H1 (cell line): Measurements from ENCODE around the gene COL27A1. TPM values are rescaled to one million over a fixed set of nuclear protein-coding genes. Genes with fewer than 3 reads are reported as not detected.
A peak's percentile ranks its signal among the peaks of the same experiment; 100 is the strongest.

Experiments
- CTCF ChIA-PET: fragments of 300-600 bp; sonication (Branson Sonifier 250); formaldehyde crosslinking; loops from one replicate; lab custom pipeline; 2021; ENCODE audit not compliant: partially characterized antibody; lab: Charles Lee
- POLR2A ChIA-PET: fragments of 300-600 bp; sonication (Branson Sonifier 250); formaldehyde crosslinking; loops from one replicate; lab custom pipeline; 2021; ENCODE audit warnings: inconsistent platforms; ENCODE audit not compliant: partially characterized antibody; lab: Charles Lee
- DNase-seq, 2 experiments: peaks; one replicate each; pipeline versions ENCODE4 v3.0.0 to v3.0.0-alpha.2; 2010 to 2022; ENCODE audit warnings: low spot score in 2 of 2, low read depth in 1 of 2, mixed read lengths in 1 of 2
- FAIRE-seq: peaks from 2 replicates; lab custom pipeline; 2011; peaks lifted over from hg19 to GRCh38; lab: Jason Lieb, UNC
- H2AFZ ChIP-seq: 2 replicates; pipeline ENCODE4 v1.8.1; 2012; ENCODE audit warnings: low read length, inconsistent platforms
- H2AK5ac ChIP-seq: 2 replicates; pipeline ENCODE4 v1.6.1; 2013; ENCODE audit warnings: low read depth, low read length
- H2BK120ac ChIP-seq: replicated peaks from 2 replicates; pipeline ENCODE3; 2013; ENCODE audit warnings: low read depth, low read length, inconsistent platforms
- H2BK12ac ChIP-seq: 2 replicates; pipeline ENCODE4 v1.6.1; 2013; ENCODE audit warnings: low read depth, low read length
- H2BK15ac ChIP-seq: 2 replicates; pipeline ENCODE4 v1.6.1; 2013; ENCODE audit warnings: low read length
- H2BK20ac ChIP-seq: 2 replicates; pipeline ENCODE4 v1.6.1; 2013; ENCODE audit warnings: low read length
- H2BK5ac ChIP-seq: 2 replicates; pipeline ENCODE4 v1.6.1; 2013; ENCODE audit warnings: low read depth, low read length
- H3K14ac ChIP-seq: 2 replicates; pipeline ENCODE4 v1.6.1; 2013; ENCODE audit warnings: inconsistent platforms; ENCODE audit not compliant: insufficient read length
- H3K18ac ChIP-seq: 2 replicates; pipeline ENCODE4 v1.6.1; 2013; ENCODE audit warnings: low read length; ENCODE audit errors: extremely low read depth
- H3K23ac ChIP-seq: 2 replicates; pipeline ENCODE4 v1.6.1; 2013; ENCODE audit warnings: inconsistent platforms; ENCODE audit not compliant: insufficient read length
- H3K23me2 ChIP-seq: 2 replicates; pipeline ENCODE4 v1.6.1; 2013; ENCODE audit warnings: low read depth, low read length
- H3K27ac ChIP-seq: 2 replicates; pipeline ENCODE4 v1.6.1; 2011; ENCODE audit warnings: low read depth, low read length, inconsistent platforms
- H3K27me3 ChIP-seq, 4 experiments: replicated peaks in 1 of 4; 1 replicate in 1 of 4; 2 replicates in 3 of 4; pipeline versions ENCODE4 v1.6.1 to v1.8.1; 2011 to 2013; ENCODE audit warnings: low read length in 3 of 4, mild to moderate bottlenecking in 3 of 4, inconsistent platforms in 2 of 4, mixed read lengths in 2 of 4, moderate library complexity in 1 of 4; ENCODE audit not compliant: control insufficient read depth in 3 of 4, insufficient read depth in 3 of 4; ENCODE audit errors: extremely low read depth in 1 of 4
- H3K36me3 ChIP-seq, 4 experiments: 2 replicates each; pipeline versions ENCODE4 v1.6.1 to v1.8.1; 2011 to 2013; ENCODE audit warnings: mild to moderate bottlenecking in 4 of 4, low read length in 3 of 4, moderate library complexity in 2 of 4, control low read depth in 1 of 4, inconsistent platforms in 1 of 4; ENCODE audit not compliant: insufficient read depth in 4 of 4, control insufficient read depth in 2 of 4
- H3K4ac ChIP-seq: replicated peaks from 2 replicates; pipeline ENCODE3; 2013; ENCODE audit warnings: low read length, low read depth, mixed read lengths, inconsistent platforms; ENCODE audit not compliant: insufficient read length
- H3K4me1 ChIP-seq, 4 experiments: replicated peaks in 1 of 4; 1 replicate in 1 of 4; 2 replicates in 3 of 4; pipeline versions ENCODE4 v1.6.1 to v1.8.1; 2011 to 2013; ENCODE audit warnings: low read length in 3 of 4, inconsistent platforms in 2 of 4, mixed read lengths in 1 of 4; ENCODE audit not compliant: insufficient read depth in 4 of 4, control insufficient read depth in 3 of 4
- H3K4me2 ChIP-seq, 2 experiments: 2 replicates each; pipeline versions ENCODE4 v1.6.1 to v1.8.1; 2011 to 2013; ENCODE audit warnings: low read depth in 2 of 2, low read length in 2 of 2, control low read depth in 1 of 2, inconsistent platforms in 1 of 2, mild to moderate bottlenecking in 1 of 2; ENCODE audit not compliant: insufficient read depth in 1 of 2
- H3K4me3 ChIP-seq, 4 experiments: fragments of 200-600, 300-600 bp in 1 of 4; sonication (generic), shearing (Covaris generic), sonication (Bioruptor Twin) in 1 of 4; 2 replicates each; pipeline versions ENCODE4 v1.5.1 to v1.8.1; 2011 to 2016; ENCODE audit warnings: low read length in 4 of 4, low read depth in 3 of 4, control low read depth in 2 of 4, inconsistent platforms in 2 of 4, mild to moderate bottlenecking in 2 of 4, mixed read lengths in 1 of 4, moderate library complexity in 1 of 4; ENCODE audit not compliant: insufficient read depth in 2 of 4; ENCODE audit errors: extremely low read depth in 1 of 4
- H3K56ac ChIP-seq: replicated peaks from 2 replicates; pipeline ENCODE3; 2013; ENCODE audit warnings: low read depth, mild to moderate bottlenecking, mixed read lengths, low read length, inconsistent platforms; ENCODE audit not compliant: insufficient read length
- H3K79me1 ChIP-seq: 2 replicates; pipeline ENCODE4 v1.6.1; 2013; ENCODE audit warnings: low read depth, low read length, control low read depth
- H3K79me2 ChIP-seq, 2 experiments: 2 replicates each; pipeline versions ENCODE4 v1.6.1 to v1.8.1; 2012 to 2013; ENCODE audit warnings: low read length in 2 of 2, mild to moderate bottlenecking in 2 of 2, inconsistent platforms in 1 of 2; ENCODE audit not compliant: insufficient read depth in 2 of 2, control insufficient read depth in 1 of 2
- H3K9ac ChIP-seq, 4 experiments: replicated peaks in 1 of 4; 1 replicate in 1 of 4; 2 replicates in 3 of 4; pipeline versions ENCODE4 v1.6.1 to v1.8.1; 2011 to 2013; ENCODE audit warnings: low read depth in 3 of 4, low read length in 3 of 4, control low read depth in 2 of 4, mild to moderate bottlenecking in 2 of 4, moderate library complexity in 2 of 4, inconsistent platforms in 1 of 4; ENCODE audit errors: extremely low read depth in 1 of 4
- H3K9me3 ChIP-seq, 2 experiments: 2 replicates each; pipeline versions ENCODE4 v1.6.1 to v1.8.1; 2012 to 2013; ENCODE audit warnings: mild to moderate bottlenecking in 2 of 2, moderate library complexity in 2 of 2, control low read depth in 1 of 2, inconsistent platforms in 1 of 2, low read depth in 1 of 2, low read length in 1 of 2, mixed read lengths in 1 of 2; ENCODE audit not compliant: insufficient read depth in 2 of 2
- H4K20me1 ChIP-seq, 2 experiments: replicated peaks in 1 of 2; 2 replicates each; pipeline versions ENCODE3 to v1.8.1; 2011 to 2013; ENCODE audit warnings: inconsistent platforms in 2 of 2, low read length in 2 of 2, mild to moderate bottlenecking in 1 of 2; ENCODE audit not compliant: insufficient read depth in 2 of 2, control insufficient read depth in 1 of 2
- H4K5ac ChIP-seq: 2 replicates; pipeline ENCODE4 v1.6.1; 2013; ENCODE audit warnings: low read length, low read depth, mixed read lengths, inconsistent platforms; ENCODE audit not compliant: insufficient read length
- H4K8ac ChIP-seq: 2 replicates; pipeline ENCODE4 v1.8.0; 2013; ENCODE audit warnings: mild to moderate bottlenecking, moderate library complexity, low read length, inconsistent platforms; ENCODE audit not compliant: insufficient read depth; ENCODE audit errors: extremely low read depth
- H4K91ac ChIP-seq: replicated peaks from 2 replicates; pipeline ENCODE3; 2013; ENCODE audit warnings: low read length, mixed read lengths, inconsistent platforms; ENCODE audit not compliant: insufficient read length
- BACH1 ChIP-seq: IDR thresholded peaks from 2 replicates; pipeline ENCODE4 v1.6.1; 2012; ENCODE audit warnings: low read length, improper control_type of control experiment
- CBX5 ChIP-seq: fragments of 300-800, 300-1000 bp; sonication (generic); IDR thresholded peaks from 2 replicates; pipeline ENCODE4 v1.7.1; 2016; ENCODE audit warnings: antibody characterized with exemption, low read length, low read depth
- CBX8 ChIP-seq: fragments of 300-800, 300-1000 bp; sonication (generic); IDR thresholded peaks from 2 replicates; pipeline ENCODE4 v1.7.1; 2016; ENCODE audit warnings: low read depth, low read length, borderline replicate concordance
- CEBPB ChIP-seq: IDR thresholded peaks from 2 replicates; pipeline ENCODE4 v1.6.1; 2012; ENCODE audit warnings: low read depth, low read length
- CREB1 ChIP-seq: IDR thresholded peaks from 2 replicates; pipeline ENCODE4 v1.6.1; 2012; ENCODE audit warnings: inconsistent platforms
- EGR1 ChIP-seq: IDR thresholded peaks from 2 replicates; pipeline ENCODE4 v1.6.1; 2011; ENCODE audit warnings: low read depth, low read length, borderline replicate concordance
- JUN ChIP-seq: IDR thresholded peaks from 2 replicates; pipeline ENCODE4 v1.6.1; 2011; ENCODE audit warnings: low read depth, mild to moderate bottlenecking, improper control_type of control experiment, low read length
- KDM4A ChIP-seq: IDR thresholded peaks from one replicate; pipeline ENCODE4 v1.7.1; 2012; ENCODE audit warnings: low read depth, mild to moderate bottlenecking, moderate library complexity, low read length, inconsistent platforms; ENCODE audit not compliant: severe bottlenecking
- KDM5A ChIP-seq: fragments of 200-600 bp; IDR thresholded peaks from 2 replicates; pipeline ENCODE4 v1.7.1; 2012; ENCODE audit warnings: mild to moderate bottlenecking, low read length, inconsistent platforms, mixed read lengths
- PHF8 ChIP-seq: fragments of 200-600 bp; sonication (generic); conservative IDR thresholded peaks from 2 replicates; pipeline ENCODE4 v1.7.1; 2012; ENCODE audit warnings: low read depth, mild to moderate bottlenecking, inconsistent platforms, low read length, moderate library complexity
- POLR2A ChIP-seq, 2 experiments: IDR thresholded peaks; 1 replicate in 1 of 2; 2 replicates in 1 of 2; pipeline ENCODE4 v1.6.1; 2011; ENCODE audit warnings: low read depth in 2 of 2, low read length in 2 of 2, mild to moderate bottlenecking in 2 of 2; ENCODE audit errors: control extremely low read depth in 1 of 2
- RXRA ChIP-seq: IDR thresholded peaks from 2 replicates; pipeline ENCODE4 v1.6.1; 2011; ENCODE audit warnings: low read depth, mild to moderate bottlenecking, low read length, moderate library complexity; ENCODE audit not compliant: insufficient read depth
- SAP30 ChIP-seq: fragments of 300-600 bp; sonication (generic); IDR thresholded peaks from 2 replicates; pipeline ENCODE4 v1.7.1; 2012; ENCODE audit warnings: low read length, moderate library complexity, mild to moderate bottlenecking, inconsistent platforms; ENCODE audit not compliant: insufficient read depth, insufficient replicate concordance
- SIX5 ChIP-seq: IDR thresholded peaks from 2 replicates; pipeline ENCODE4 v1.6.1; 2011; ENCODE audit warnings: mild to moderate bottlenecking, low read depth, low read length
- SRF ChIP-seq: IDR thresholded peaks from 2 replicates; pipeline ENCODE4 v1.6.1; 2011; ENCODE audit warnings: mild to moderate bottlenecking, low read depth, low read length, moderate library complexity
- WGBS, 2 experiments: shearing (Covaris generic) in 1 of 2; methylation state at CpG; one replicate each; pipeline versions ENCODE4 v1.1.6 to v1.1.7; 2013 to 2015; ENCODE audit warnings: low lambda C conversion rate in 2 of 2, mixed read lengths in 2 of 2, inconsistent platforms in 1 of 2, low coverage in 1 of 2, missing lambda C conversion rate in 1 of 2; ENCODE audit not compliant: insufficient replicate concordance in 2 of 2, insufficient coverage in 1 of 2, insufficient read length in 1 of 2; ENCODE audit errors: extremely low coverage in 1 of 2, missing lambda C conversion rate in 1 of 2; 5-methylcytosine and 5-hydroxymethylcytosine counted together
- polyA plus RNA-seq, 7 experiments: library from polyadenylated mRNA; depleted of rRNA in 3 of 7; stranded (reverse) in 5 of 7; unstranded in 2 of 7; fragments of >200 nt in 5 of 7; fragments of 200-250 nt in 2 of 7; gene quantifications; 1 replicate in 5 of 7; 2 replicates in 1 of 7; 4 replicates in 1 of 7; pipeline versions ENCODE4 v1.2.1 to v1.2.3, GENCODE V29; 2011 to 2013; ENCODE audit warnings: missing spikeins in 2 of 7, mixed read lengths in 2 of 7
- total RNA-seq: library from RNA; stranded (reverse); fragmentation: NEBNext Ultra II Directional; extraction: Animal tissue kit (Norgen Biotek cat#: 25700); gene quantifications from 2 replicates; pipeline ENCODE4 v1.2.1, GENCODE V29; 2021

Gene COL27A1
- total and polyA plus RNA-seq, 2 of the 8 experiments (the other 6 are each of a cell fraction or from before 2014, with no cell fraction given), result 15.1 to 22.8 TPM

- Histone ChIP-seq H3K27me3 (no peaks in the 10 kb centered on the region), H2AK5ac (no peak overlapping the region), H2BK20ac (no peak overlapping the region), H3K79me1 (no peaks in the 10 kb centered on the region), H3K27ac (no peak overlapping the region), H2BK12ac (no peak overlapping the region), H3K4ac (no peak overlapping the region), H3K23ac (no peak overlapping the region), H4K91ac (no peak overlapping the region), H3K23me2 (no peaks in the 10 kb centered on the region), H3K79me2 (no peaks in the 10 kb centered on the region), H2BK5ac (no peak overlapping the region), H3K18ac (no peak overlapping the region), H2BK15ac (no peak overlapping the region), H2AFZ (no peak overlapping the region), H3K4me1 (peaks cover 0 to 20% (median 4%) of the 10 kb centered on the region in 4 experiments; a peak in 5 of 7 replicates), H3K36me3 (peaks cover 0 to 4% (median 0%) of the 10 kb centered on the region in 4 experiments; a peak in 1 of 8 replicates), H4K20me1 (peaks cover 0 to 1% of the 10 kb centered on the region in 2 experiments), H3K9me3 (no peaks in the 10 kb centered on the region), H3K56ac (no peak overlapping the region), H3K9ac (no peak overlapping the region), H2BK120ac (no peak overlapping the region), H4K8ac (no peak overlapping the region), H4K5ac (no peak overlapping the region), H3K14ac (no peak overlapping the region), H3K4me3 (no peak overlapping the region), H3K4me2 (no peak overlapping the region)
- peak in 1 of 2 experiments; percentile 28 for DNase-seq
- POLR2A ChIA-PET, result no interaction called here
- FAIRE-seq, result no peak
- WGBS, 2 experiments, result 86% methylated on average over 10 of the region's 10 CpGs; no CpG with 5 or more reads in 1 of the 2 experiments
- CTCF ChIA-PET, result interaction anchor here (0.5 to 2.9 kb wide), 9 partner anchors 9 to 476 kb away, joined by 3 to 20 read pairs (median 5); partner anchors contain the start of genes COL27A1 and KIF12
- no peak for TF ChIP-seq JUN
- no peak for TF ChIP-seq KDM4A
- no peak for TF ChIP-seq EGR1
- TF ChIP-seq SAP30, result no peak
- TF ChIP-seq CBX8, result no peak
- TF ChIP-seq SIX5, result no peak
- TF ChIP-seq SRF, result no peak
- no peak for TF ChIP-seq PHF8
- no peak for TF ChIP-seq RXRA
- no peak for TF ChIP-seq CREB1
- TF ChIP-seq BACH1, result no peak
- TF ChIP-seq KDM5A, result no peak
- TF ChIP-seq CEBPB, result no peak
- TF ChIP-seq POLR2A (IDR thresholded peaks at IDR 0.05; ENCODE audit: control extremely low read depth in 1 of 2, low read depth in 2 of 2, low read length in 2 of 2), result no peak
- TF ChIP-seq CBX5, result no peak
Measured at GRCh38 chr9:114286146-114286679, 130.9 kb downstream of the COL27A1 start.
